ENCODE data around the gene SCYL3.
"Not testable (repeated sequence)": the region's sequence is repeated elsewhere in the genome, so short reads cannot be mapped to it uniquely, and the experiment has no call there.

SCYL3 gene

DNA sequence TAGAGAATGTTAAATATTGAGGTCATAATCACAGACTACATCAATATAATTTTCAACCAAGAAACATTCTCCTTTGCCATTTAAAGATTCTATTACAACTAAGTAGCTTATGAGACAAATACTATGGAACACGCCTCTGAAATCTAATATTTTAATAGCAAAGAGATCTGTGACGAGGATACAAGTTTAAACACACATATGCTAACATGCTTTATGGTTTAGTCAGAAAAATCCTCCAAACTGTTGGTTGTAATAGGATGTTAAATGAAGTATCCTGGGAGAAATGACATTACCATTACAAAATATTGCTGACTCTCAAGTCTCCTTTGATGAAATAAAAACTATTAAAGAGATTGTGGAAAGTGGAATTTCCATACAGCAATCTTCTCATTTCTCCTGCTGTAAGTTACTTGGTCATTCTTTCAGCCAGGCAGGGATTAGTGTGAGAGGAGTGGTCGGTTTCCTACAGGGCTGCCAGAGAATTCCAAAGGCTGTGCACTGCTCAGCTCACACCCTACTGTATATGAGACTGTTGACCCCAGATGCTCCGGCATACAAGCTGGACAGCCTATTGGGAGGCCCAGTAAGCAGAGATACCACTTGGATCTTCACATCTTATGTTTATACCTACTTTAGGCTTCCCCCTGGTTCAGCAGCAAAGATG is 26.6 kb downstream of the SCYL3 start:
- H3K27ac ChIP-seq = no peak overlapping the region
- TF ChIP-seq, protein P1, sequence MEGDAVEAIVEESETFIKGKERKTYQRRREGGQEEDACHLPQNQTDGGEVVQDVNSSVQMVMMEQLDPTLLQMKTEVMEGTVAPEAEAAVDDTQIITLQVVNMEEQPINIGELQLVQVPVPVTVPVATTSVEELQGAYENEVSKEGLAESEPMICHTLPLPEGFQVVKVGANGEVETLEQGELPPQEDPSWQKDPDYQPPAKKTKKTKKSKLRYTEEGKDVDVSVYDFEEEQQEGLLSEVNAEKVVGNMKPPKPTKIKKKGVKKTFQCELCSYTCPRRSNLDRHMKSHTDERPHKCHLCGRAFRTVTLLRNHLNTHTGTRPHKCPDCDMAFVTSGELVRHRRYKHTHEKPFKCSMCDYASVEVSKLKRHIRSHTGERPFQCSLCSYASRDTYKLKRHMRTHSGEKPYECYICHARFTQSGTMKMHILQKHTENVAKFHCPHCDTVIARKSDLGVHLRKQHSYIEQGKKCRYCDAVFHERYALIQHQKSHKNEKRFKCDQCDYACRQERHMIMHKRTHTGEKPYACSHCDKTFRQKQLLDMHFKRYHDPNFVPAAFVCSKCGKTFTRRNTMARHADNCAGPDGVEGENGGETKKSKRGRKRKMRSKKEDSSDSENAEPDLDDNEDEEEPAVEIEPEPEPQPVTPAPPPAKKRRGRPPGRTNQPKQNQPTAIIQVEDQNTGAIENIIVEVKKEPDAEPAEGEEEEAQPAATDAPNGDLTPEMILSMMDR (conservative IDR thresholded peaks at IDR 0.05) = no peak

DNA sequence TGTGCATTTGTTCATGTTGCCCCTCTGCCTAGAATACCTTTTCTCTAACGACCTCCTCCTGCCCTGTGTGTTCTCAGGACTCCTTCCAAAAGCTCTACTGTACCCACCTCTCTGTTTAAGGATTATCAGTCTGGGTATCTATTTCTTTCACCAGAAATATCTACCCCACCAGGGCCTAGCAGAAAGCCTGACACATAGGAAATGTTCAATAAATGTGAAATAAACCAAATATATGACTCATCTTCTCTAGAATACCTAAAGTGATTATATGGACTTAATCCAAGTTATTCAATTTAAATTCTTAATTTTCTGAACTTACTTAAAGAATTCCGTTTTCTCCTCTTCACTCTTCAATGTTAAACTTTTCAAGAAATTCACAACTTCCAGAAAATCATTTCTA is 27.1 kb downstream of the SCYL3 start:
- TF ChIP-seq, protein P1 (conservative IDR thresholded peaks at IDR 0.05) = no peak
- no peak overlapping the region for H3K27ac ChIP-seq

DNA sequence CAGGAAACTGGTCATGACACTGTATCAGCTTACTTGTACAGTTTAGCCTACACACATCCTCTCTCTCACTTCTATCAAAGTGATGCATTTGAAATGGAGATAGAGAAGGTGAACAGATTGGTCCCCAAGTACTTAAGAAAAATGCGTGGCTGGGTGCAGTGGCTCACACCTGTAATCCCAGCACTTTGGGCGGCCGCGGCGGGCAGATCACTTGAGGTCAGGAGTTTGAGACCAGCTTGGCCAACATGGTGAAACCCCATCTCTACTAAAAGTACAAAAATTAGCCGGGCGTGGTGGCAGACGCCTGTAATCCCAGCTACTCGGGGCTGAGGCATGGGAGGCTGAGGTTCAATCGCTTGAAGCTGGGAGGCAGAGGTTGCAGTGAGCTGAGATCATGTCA is 29.2 kb downstream of the SCYL3 start:
- not testable (repeated sequence) for H3K27ac ChIP-seq

DNA sequence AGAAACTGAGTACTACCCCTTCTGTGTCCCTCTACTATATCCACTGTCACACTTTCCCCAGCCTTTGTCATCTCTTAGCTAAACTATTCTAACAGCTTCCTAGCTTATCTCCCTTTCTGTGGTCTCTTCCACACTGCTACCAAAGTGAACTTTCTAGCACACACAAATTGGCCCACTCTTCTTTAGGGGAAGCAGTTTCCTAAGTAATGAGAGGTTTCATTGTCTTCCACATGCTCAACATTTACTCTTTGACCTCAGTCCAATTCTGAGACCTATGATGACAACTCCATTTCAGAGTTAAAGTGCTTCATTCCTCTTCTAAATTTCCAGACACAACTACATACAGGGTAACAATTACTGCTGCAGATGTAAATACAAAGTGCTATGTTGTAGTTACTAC is 32.9 kb downstream of the SCYL3 start:
- H3K27ac ChIP-seq = peak overlapping the region; percentile 55
- TF ChIP-seq, protein P1 (conservative IDR thresholded peaks at IDR 0.05) = no peak

DNA sequence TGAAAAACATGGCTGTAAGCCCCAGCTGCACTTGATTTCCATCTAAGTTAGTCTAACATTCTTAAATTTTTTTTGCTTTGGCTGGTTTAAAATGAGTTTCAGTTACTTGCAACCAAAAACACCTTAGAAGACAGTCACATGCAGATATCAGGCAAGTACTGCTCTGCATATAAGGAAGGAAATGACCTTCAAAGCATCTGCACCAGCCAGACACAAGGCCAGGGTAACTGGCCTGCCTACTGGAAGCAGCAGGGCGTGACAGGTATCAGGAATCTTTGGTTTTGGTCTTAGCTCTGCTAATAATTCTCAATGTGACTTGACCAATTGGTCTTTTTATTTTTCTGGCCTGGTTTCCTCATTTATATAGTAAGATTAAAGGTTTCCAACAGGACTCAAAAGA is 33.5 kb downstream of the SCYL3 start:
- peak overlapping the region; percentile 55 for H3K27ac ChIP-seq
- TF ChIP-seq, protein P1 (conservative IDR thresholded peaks at IDR 0.05) = no peak

DNA sequence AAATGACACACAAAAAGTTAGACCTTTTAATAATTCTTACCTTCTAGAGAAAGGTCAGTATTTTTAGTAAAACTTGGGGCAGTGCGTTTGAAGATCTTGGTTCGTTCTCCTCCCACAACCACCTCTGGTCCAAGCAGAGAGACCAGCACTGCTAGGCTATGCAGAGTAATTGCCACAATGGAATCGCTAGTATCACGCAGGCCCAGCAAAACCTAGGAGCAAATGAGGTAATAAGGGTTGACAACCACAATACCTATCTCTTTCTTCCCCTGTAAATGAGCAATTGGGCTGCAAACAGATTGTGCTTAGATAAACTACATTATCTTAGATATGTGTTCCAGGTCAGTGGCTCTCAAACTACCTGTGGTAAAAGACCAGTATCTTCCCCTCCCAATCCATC is 34.7 kb downstream of the SCYL3 start:
- H3K27ac ChIP-seq = peak overlapping the region; percentile 55
- TF ChIP-seq, protein P1 (conservative IDR thresholded peaks at IDR 0.05) = no peak

DNA sequence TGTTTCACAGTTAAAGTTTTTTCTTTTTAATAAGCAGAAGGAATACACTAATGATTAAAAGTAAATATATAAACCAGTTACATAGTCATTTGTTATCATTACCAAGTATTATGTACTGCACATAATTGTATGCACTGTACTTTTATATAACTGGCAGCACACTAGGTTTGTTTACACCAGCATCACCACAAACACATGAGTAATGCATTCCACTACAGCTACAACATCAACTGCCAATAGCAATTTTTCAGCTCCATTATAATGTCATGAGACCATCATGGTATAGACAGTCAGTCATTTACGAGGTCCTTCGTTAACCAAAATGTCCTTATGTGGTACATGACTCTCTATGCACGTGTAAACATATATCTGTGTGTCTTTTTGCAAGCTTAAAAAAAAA is 35.2 kb downstream of the SCYL3 start:
- TF ChIP-seq, protein P1 (conservative IDR thresholded peaks at IDR 0.05) = no peak
- H3K27ac ChIP-seq = peak overlapping the region; percentile 55

DNA sequence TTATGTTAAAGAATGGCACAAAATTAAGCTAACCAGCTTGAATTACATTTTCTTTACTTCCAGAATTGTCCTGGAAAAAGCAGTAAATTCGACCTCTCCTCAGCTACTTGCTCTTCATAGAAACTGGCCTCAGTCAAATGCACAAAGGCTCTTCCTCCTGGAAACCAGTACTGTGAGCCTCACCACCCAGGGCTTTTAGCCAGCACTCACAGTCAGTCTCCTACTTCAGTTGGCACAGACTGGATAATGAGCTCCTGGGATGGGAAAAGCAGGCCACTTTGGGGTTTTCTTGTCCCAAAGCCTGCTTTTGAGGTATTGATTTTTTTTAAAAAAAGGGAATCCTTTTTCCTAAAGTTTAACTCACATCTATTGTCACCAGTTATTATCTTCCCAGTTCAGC is 40.4 kb downstream of the SCYL3 start:
- H3K27ac ChIP-seq = no peak overlapping the region
- TF ChIP-seq, protein P1 (conservative IDR thresholded peaks at IDR 0.05) = no peak
